ENCODE results near the gene DYSF. TPM values are rescaled to one million over a fixed set of nuclear protein-coding genes. Genes with fewer than 3 reads are reported as not detected.
"Not testable (repeated sequence)": the region's sequence is repeated elsewhere in the genome, so short reads cannot be mapped to it uniquely, and the experiment has no call there.

The DYSF gene
- polyA plus RNA-seq, 5 donors: 14.6 to 25.8 (median 15.4) TPM

GRCh38 chr2:71469403-71470398 lies 16.3 kb downstream of the DYSF start:
- DNase-seq: no peak

DNA sequence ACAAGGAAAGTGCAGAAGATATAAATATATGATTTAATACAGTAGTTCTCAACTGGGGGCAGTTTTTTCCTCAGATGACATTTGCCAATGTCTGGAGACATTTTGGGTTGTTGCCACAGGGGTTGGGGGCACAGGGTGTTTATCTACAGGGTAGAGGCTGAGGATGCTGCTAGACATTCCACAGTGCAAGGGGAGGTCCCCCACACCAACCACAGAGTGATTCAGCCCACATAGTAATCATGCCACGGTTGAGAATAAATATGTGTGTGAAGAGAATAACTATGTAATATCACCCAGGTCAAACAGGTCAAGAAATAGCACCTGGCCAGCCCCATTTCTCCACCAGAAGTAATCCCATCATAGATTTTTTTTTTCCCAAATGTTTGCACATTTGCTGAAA lies 17.9 kb downstream of the DYSF start:
- DNase-seq: no peak

DNA sequence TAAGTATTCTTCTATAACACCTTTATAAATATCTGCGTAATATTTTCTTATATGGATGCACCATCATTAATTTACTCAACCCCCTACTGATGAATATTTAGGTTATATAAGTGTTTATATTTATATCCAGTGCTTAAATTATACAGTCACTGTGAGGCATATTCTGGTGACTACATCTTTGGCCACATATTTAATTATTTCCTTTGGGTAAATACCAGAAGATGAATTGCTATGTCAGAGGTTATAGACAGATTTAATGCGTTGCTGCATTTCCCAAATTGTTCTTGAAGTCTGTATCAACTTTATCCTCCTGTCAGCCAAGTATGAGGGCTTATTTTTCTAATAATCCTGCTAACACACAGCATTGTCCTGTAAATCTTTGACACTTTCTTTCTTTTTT lies 18.7 kb downstream of the DYSF start:
- no peak for DNase-seq

GRCh38 chr2:71473346-71474031 lies 20.1 kb downstream of the DYSF start:
- DNase-seq: no peak

GRCh38 chr2:71474116-71474743 lies 20.9 kb downstream of the DYSF start:
- DNase-seq: no peak

DNA sequence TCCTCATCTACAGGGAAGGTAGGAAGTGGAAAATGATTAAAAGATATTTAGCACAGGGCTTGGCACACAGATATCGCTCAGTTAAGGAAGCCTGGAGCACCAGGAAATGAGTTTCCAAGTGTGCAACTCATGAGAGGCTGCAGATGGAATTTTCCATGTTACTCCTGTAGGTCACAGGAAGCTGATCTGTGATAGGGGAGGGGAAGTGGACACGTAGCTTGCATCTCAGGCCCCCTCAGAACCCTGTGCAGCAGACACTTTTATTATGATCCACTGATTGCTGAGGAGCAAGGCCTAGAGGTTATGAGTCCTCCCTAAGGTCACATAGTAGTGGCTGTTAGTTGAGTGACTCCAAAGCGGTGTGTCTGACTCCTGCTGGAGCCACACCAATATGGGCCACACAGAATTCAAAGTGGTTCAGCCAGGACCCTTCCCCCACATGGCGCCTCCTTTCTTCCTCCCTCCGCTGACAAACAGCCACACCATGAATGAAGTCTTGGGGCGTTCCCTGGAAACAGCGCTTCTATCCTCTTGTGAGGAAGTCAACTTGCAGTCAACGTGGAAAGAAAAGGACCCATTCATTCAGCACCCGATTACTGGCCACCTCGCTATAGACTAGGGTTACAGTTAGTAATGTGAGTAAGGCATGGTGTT lies 21.5 kb downstream of the DYSF start:
- no peak for DNase-seq

DNA sequence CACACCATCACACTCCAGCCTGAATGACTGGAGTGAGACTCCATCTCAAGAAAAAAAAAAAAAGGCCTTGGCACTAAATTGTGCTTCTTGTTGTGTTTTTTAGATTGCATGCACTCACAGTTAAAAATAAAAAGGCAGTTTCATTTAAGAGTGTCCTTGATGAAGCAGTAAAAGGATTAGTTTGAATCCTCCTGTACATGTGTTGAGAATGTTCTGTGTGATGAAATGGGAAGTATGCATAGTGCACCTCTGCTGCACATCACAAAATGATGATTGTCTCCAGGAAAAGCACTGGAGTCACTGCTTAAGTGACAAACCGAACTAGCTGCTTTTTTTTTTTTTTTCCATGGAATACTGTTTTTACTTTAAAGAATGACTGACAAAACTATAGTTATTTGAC lies 23.1 kb downstream of the DYSF start:
- no peak for DNase-seq

- DNase-seq: no peak
These were observed 23.9 kb downstream of the DYSF start for GRCh38 chr2:71477231-71477691.

DNA sequence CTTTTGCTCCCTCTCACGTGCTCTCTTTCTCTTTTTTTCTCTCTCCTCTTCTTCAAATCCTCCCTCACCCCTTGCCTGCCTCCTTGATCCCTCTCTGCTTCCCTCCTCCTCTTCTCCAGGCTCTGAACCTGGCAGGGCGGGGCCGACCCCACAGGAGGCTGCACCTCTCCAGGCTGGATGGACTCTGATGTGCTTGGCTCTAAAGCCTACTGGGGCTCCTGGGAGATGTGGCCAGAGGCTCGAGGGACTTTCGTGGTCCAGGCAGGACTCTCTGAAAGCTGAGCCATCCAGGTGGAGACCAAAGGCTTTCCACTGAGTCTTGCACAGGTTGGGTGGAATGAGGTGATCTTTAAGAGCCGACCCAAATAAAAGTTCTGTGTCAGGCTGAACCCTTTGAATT lies 25.4 kb downstream of the DYSF start:
- DNase-seq: no peak

DNA sequence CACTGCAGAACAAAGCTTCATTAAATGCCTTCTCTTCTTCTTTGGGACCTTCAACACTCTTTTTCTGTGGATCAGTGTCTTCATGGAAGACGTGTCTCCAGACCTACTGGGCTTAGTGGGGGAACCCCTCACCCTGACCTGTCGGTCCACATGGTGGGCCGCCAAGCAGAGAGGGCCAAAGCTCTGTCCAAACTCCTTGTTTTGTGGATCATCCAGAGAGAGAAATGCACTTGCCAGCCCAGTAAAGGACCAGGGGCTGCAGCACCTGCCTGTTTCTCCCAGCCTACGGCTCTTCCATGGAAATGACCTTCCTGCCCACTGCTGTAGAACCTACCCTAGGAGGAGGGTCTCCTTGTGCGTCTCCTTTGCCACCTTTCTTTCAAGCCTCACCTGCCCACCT lies 25.9 kb downstream of the DYSF start:
- no peak for DNase-seq

GRCh38 chr2:71481111-71481510 lies 27.8 kb downstream of the DYSF start:
- no peak for DNase-seq

- no peak for DNase-seq
These were observed 28.7 kb downstream of the DYSF start for GRCh38 chr2:71482055-71482454.

GRCh38 chr2:71483246-71483645 lies 29.9 kb downstream of the DYSF start:
- DNase-seq: no peak

GRCh38 chr2:71484354-71484753 lies 31.0 kb downstream of the DYSF start:
- DNase-seq: no peak

- no peak for DNase-seq
These were observed 33.7 kb downstream of the DYSF start for GRCh38 chr2:71486881-71487640.

DNA sequence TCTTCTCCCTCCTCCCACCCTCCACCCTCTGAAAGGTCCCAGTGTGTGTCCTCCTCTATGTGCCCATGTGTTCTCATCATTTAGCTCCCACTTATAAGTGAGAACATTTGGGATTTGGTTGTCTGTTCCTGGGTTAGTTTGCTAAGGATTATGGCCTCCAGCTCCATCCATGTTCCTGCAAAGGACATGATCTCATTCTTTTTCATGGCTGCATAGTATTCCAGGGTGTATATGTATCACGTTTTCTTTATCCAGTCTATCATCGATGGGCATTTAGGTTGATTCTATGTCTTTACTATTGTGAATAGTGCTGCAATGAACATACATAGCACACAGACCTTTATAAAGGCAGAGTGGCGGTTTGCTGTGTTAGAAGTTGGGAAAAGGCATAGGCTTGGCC lies 38.2 kb downstream of the DYSF start:
- DNase-seq: not testable (repeated sequence)

GRCh38 chr2:71492112-71492511 lies 38.8 kb downstream of the DYSF start:
- peak in 1 of 2 donors; percentile 26 for DNase-seq

GRCh38 chr2:71494091-71494490 lies 40.7 kb downstream of the DYSF start:
- DNase-seq: no peak

- DNase-seq: no peak
These were observed 41.3 kb downstream of the DYSF start for GRCh38 chr2:71494523-71495155.

GRCh38 chr2:71496156-71496770 lies 42.9 kb downstream of the DYSF start:
- DNase-seq: no peak

Measured in right lung (tissue), 5 donors.